Tibial nerve (tissue), 4 donors: ENCODE data around the gene MKLN1.

Experiments
- EP300 ChIP-seq, 2 donors: sonication (generic); formaldehyde crosslinking; IDR thresholded peaks; one replicate each; pipeline ENCODE4 v1.6.1; 2017; ENCODE audit warnings: antibody characterized with exemption in 2 of 2, mild to moderate bottlenecking in 1 of 2
- POLR2A ChIP-seq, 2 donors: fragments of 450-650 bp; IDR thresholded peaks; one replicate each; pipeline ENCODE4 v1.6.1; 2017; ENCODE audit warnings: antibody characterized with exemption in 2 of 2, mild to moderate bottlenecking in 2 of 2, moderate library complexity in 2 of 2
- TF ChIP-seq, protein P1 (sequence below), 5 experiments: fragments of 200-600 bp in 3 of 5; fragments of 450-650 bp in 2 of 5; sonication (generic) in 3 of 5; IDR thresholded peaks; one replicate each; pipeline ENCODE4 v1.5.1; 2016 to 2019; ENCODE audit warnings: antibody characterized with exemption in 5 of 5, mild to moderate bottlenecking in 3 of 5, moderate library complexity in 2 of 5

DNA sequence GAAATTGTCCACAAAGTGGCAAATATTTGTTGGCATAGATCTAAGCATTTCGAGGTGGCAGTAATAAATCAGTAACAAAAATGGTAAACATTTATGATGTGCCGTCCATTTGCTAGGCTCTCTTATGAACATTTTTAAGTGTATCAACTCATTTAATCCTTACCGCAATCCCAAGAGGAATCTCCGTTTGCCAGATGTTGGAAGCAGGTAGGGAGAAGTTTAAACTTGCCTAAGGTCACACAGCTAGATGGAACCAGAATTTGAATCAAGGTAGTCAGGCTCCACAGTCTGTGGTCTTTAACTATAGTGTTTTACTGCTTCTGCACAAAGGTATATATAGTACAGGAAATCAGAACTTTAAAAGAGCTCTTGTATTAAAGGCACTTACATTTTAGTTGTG is 2.6 kb downstream of the MKLN1 start:
- TF ChIP-seq POLR2A (IDR thresholded peaks at IDR 0.05) = no peak
- TF ChIP-seq, protein P1, sequence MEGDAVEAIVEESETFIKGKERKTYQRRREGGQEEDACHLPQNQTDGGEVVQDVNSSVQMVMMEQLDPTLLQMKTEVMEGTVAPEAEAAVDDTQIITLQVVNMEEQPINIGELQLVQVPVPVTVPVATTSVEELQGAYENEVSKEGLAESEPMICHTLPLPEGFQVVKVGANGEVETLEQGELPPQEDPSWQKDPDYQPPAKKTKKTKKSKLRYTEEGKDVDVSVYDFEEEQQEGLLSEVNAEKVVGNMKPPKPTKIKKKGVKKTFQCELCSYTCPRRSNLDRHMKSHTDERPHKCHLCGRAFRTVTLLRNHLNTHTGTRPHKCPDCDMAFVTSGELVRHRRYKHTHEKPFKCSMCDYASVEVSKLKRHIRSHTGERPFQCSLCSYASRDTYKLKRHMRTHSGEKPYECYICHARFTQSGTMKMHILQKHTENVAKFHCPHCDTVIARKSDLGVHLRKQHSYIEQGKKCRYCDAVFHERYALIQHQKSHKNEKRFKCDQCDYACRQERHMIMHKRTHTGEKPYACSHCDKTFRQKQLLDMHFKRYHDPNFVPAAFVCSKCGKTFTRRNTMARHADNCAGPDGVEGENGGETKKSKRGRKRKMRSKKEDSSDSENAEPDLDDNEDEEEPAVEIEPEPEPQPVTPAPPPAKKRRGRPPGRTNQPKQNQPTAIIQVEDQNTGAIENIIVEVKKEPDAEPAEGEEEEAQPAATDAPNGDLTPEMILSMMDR (IDR thresholded peaks at IDR 0.05) = no peak
- no peak for TF ChIP-seq EP300 (IDR thresholded peaks at IDR 0.05)
